ENCODE data around the gene ARF4.

DNA sequence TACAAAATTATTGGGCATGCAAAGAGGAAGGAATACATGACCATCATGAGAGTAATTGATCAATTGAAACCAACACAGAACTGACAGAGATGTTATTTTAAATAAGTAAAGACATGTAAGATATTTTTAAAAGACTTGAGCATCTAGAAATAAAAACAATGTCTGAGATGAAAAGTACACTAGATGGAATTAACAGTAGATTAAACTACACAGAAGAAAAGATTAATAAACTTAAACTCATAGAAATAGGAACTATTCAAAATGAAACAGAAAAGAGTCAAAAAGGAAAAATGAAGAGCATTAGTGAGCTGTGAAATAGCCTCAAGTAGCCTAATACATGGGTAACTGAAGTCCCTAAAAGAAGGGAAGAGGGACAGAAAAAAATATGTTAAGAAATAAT lies 8.5 kb upstream of the ARF4 start:
- TF ChIP-seq, protein P1, sequence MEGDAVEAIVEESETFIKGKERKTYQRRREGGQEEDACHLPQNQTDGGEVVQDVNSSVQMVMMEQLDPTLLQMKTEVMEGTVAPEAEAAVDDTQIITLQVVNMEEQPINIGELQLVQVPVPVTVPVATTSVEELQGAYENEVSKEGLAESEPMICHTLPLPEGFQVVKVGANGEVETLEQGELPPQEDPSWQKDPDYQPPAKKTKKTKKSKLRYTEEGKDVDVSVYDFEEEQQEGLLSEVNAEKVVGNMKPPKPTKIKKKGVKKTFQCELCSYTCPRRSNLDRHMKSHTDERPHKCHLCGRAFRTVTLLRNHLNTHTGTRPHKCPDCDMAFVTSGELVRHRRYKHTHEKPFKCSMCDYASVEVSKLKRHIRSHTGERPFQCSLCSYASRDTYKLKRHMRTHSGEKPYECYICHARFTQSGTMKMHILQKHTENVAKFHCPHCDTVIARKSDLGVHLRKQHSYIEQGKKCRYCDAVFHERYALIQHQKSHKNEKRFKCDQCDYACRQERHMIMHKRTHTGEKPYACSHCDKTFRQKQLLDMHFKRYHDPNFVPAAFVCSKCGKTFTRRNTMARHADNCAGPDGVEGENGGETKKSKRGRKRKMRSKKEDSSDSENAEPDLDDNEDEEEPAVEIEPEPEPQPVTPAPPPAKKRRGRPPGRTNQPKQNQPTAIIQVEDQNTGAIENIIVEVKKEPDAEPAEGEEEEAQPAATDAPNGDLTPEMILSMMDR (conservative IDR thresholded peaks at IDR 0.05 in 1 of 2, IDR thresholded peaks at IDR 0.05 in 1 of 2; ENCODE audit: extremely low read depth in 1 of 2, insufficient read depth in 1 of 2, low read depth in 1 of 2, low read length in 2 of 2): no peak
- TF ChIP-seq EZH2 (IDR thresholded peaks at IDR 0.05; ENCODE audit: borderline replicate concordance, low read length): no peak
